Measurements from ENCODE around the gene C9orf152.

DNA sequence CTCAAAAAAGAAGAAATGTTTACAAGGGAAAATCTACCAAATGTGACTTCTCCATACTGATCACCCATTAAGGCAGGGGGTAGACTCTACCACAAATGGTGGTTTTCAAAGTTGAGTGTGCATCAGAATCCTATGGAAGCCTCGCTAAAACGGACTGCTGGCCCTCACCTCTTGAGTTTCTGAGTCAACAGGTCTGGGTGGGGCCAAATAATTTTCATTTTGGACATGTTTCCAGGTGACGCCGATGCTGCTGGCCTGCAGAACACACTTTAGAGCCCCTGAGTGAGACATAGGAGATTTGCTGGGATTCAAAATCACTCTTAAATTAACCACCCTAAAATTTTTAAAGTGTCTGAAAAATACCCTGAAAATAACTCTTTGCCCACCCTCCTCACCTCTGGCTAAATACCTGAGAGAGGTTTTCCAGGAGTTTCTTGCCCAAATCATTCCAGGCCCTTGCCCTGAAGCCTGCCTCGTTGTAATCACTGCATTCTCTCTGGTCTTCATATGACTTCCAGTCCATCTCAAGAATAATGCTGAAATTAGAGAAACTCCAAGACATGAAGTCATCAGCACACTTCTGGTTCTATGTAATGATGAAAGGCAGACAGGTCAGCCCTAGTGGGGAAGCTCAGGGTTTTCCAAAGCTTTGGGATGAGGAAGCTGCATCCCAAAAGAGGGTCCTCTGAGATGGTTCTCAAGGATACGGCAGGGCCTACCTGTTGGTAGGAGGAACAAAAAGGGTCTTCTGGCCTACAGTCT, 18.2 kb downstream of the C9orf152 start:
- TF ChIP-seq, protein P1, sequence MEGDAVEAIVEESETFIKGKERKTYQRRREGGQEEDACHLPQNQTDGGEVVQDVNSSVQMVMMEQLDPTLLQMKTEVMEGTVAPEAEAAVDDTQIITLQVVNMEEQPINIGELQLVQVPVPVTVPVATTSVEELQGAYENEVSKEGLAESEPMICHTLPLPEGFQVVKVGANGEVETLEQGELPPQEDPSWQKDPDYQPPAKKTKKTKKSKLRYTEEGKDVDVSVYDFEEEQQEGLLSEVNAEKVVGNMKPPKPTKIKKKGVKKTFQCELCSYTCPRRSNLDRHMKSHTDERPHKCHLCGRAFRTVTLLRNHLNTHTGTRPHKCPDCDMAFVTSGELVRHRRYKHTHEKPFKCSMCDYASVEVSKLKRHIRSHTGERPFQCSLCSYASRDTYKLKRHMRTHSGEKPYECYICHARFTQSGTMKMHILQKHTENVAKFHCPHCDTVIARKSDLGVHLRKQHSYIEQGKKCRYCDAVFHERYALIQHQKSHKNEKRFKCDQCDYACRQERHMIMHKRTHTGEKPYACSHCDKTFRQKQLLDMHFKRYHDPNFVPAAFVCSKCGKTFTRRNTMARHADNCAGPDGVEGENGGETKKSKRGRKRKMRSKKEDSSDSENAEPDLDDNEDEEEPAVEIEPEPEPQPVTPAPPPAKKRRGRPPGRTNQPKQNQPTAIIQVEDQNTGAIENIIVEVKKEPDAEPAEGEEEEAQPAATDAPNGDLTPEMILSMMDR (IDR thresholded peaks at IDR 0.05), result no peak
- TF ChIP-seq POLR2A (IDR thresholded peaks at IDR 0.05; ENCODE audit: low read depth), result no peak
- no peak for TF ChIP-seq POLR2AphosphoS5 (IDR thresholded peaks at IDR 0.05)

Data from esophagus muscularis mucosa (tissue), 3 donors.